Uterus (tissue), 2 donors: Measurements from ENCODE around the gene ASIC2.

Experiments used
- POLR2A ChIP-seq, 2 donors: fragments of 450-650 bp; IDR thresholded peaks; one replicate each; pipeline ENCODE4 v1.6.1; 2016; ENCODE audit warnings: antibody characterized with exemption in 2 of 2, mild to moderate bottlenecking in 1 of 2, moderate library complexity in 1 of 2
- TF ChIP-seq, protein P1 (sequence below), 4 experiments: fragments of 200-600 bp in 2 of 4; fragments of 450-650 bp in 2 of 4; sonication (generic) in 2 of 4; IDR thresholded peaks; one replicate each; pipeline ENCODE4 v1.5.1; 2016 to 2019; ENCODE audit warnings: antibody characterized with exemption in 4 of 4, mild to moderate bottlenecking in 2 of 4, moderate library complexity in 1 of 4

DNA sequence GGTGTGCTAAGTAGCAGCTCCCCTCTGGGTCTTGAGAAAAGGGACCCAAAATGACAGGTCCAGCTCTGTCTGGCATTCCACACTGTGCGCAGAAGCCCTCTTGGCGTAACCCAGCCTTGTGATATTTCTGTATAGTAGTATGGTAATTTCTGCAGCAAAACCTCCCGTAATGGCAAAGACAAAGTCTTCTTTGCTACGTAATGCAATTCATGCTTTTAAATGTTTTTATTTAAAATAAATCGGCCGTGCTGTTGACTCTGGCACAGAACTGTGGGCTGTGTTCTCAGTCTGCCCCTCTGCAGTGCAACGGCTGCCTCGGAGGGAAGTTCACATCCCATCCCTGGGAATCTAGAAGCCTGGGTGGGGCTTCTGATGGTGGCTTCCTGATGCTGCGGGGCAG, 75.2 kb downstream of the ASIC2 start:
- TF ChIP-seq, protein P1, sequence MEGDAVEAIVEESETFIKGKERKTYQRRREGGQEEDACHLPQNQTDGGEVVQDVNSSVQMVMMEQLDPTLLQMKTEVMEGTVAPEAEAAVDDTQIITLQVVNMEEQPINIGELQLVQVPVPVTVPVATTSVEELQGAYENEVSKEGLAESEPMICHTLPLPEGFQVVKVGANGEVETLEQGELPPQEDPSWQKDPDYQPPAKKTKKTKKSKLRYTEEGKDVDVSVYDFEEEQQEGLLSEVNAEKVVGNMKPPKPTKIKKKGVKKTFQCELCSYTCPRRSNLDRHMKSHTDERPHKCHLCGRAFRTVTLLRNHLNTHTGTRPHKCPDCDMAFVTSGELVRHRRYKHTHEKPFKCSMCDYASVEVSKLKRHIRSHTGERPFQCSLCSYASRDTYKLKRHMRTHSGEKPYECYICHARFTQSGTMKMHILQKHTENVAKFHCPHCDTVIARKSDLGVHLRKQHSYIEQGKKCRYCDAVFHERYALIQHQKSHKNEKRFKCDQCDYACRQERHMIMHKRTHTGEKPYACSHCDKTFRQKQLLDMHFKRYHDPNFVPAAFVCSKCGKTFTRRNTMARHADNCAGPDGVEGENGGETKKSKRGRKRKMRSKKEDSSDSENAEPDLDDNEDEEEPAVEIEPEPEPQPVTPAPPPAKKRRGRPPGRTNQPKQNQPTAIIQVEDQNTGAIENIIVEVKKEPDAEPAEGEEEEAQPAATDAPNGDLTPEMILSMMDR (IDR thresholded peaks at IDR 0.05): no peak
- no peak for TF ChIP-seq POLR2A (IDR thresholded peaks at IDR 0.05)
